Measurements from ENCODE around the gene LRFN4. TPM values are rescaled to one million over a fixed set of nuclear protein-coding genes. Genes with fewer than 3 reads are reported as not detected.

LRFN4 gene
- total RNA-seq, 1 donor from 2014 or later: 36.2 TPM

DNA sequence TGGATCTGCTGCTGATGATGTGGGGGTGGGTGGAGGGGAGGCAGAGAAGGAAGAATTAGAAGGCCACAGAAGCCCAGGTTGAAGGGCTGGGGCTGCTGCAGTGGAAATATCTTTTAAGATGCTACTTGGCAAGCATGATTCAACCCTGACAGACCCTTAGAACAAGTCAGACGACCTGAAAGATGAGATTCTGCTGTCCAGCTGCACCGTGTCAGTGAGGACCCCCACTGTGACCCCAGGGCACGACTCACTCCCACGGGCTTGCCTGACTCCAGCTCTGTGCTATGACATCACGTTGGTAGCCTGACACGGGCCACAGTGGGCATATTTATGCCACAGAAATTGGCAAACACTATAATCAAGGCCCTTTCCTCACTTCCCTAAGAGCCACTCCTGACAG, 36.0 kb downstream of the LRFN4 start:
- Mint-ChIP-seq H3K36me3 (ENCODE audit: low read depth) (no peaks in the 10 kb centered on the region), H3K9me3 (no peaks in the 10 kb centered on the region), H3K4me1 (peaks cover 30% of the 10 kb centered on the region), H3K4me3 (no peak overlapping the region), H3K27me3 (ENCODE audit: low read depth) (no peaks in the 10 kb centered on the region), H3K27ac (ENCODE audit: unreplicated experiment) (no peak overlapping the region)
- no peak for DNase-seq (ENCODE audit: low read depth, low spot score)
- TF ChIP-seq, protein P1, sequence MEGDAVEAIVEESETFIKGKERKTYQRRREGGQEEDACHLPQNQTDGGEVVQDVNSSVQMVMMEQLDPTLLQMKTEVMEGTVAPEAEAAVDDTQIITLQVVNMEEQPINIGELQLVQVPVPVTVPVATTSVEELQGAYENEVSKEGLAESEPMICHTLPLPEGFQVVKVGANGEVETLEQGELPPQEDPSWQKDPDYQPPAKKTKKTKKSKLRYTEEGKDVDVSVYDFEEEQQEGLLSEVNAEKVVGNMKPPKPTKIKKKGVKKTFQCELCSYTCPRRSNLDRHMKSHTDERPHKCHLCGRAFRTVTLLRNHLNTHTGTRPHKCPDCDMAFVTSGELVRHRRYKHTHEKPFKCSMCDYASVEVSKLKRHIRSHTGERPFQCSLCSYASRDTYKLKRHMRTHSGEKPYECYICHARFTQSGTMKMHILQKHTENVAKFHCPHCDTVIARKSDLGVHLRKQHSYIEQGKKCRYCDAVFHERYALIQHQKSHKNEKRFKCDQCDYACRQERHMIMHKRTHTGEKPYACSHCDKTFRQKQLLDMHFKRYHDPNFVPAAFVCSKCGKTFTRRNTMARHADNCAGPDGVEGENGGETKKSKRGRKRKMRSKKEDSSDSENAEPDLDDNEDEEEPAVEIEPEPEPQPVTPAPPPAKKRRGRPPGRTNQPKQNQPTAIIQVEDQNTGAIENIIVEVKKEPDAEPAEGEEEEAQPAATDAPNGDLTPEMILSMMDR (conservative IDR thresholded peaks at IDR 0.05): no peak

DNA sequence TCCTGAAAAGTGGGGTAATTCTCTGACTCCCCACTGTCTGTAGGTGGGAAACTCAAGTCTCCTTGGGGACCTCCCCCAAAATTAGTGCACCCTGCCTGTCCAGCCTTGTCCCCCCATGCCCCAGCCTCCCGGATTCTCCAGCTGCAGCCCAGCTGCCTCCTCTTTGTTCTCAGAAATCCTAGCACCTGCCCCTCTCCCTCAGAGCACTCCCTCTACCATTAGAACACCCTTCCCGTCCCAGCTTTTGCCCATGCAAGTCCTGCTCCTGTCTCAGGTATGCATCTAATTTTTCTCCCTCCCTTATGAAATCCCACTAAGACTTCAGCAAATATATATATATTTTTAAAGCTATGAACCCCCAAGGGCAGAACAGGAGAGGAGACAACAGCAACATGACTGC, 37.3 kb downstream of the LRFN4 start:
- peaks cover 30% of the 10 kb centered on the region for H3K4me1 Mint-ChIP-seq
- H3K36me3 Mint-ChIP-seq (ENCODE audit: low read depth): no peaks in the 10 kb centered on the region
- TF ChIP-seq, protein P1 (conservative IDR thresholded peaks at IDR 0.05): no peak
- no peaks in the 10 kb centered on the region for H3K27me3 Mint-ChIP-seq (ENCODE audit: low read depth)
- peak overlapping the region; percentile 75 for H3K27ac Mint-ChIP-seq (ENCODE audit: unreplicated experiment)
- no peaks in the 10 kb centered on the region for H3K9me3 Mint-ChIP-seq
- DNase-seq (ENCODE audit: low read depth, low spot score): no peak
- no peak overlapping the region for H3K4me3 Mint-ChIP-seq

DNA sequence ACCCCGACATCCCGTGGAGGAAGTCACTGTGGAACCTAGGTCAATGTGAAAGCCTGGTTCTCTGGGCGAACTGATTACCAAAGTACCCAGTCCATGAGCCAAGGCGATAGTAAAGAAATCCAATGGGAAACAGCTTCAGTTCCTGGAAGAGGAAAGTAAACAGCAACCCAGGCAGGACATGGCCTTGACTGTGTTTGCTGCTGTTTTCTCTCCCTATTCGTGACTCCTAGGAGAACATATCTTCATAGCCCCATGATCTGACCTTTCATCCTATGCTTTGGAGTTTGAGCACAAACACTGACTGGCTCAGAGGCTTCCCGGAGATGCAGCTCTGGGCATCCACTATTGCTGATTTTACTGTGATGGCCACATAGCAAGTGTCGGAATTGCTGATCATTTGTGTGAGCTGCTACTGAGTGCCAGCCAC, 45.1 kb downstream of the LRFN4 start:
- H3K4me3 Mint-ChIP-seq: no peak overlapping the region
- H3K27me3 Mint-ChIP-seq (ENCODE audit: low read depth): no peaks in the 10 kb centered on the region
- no peak overlapping the region for H3K27ac Mint-ChIP-seq (ENCODE audit: unreplicated experiment)
- no peaks in the 10 kb centered on the region for H3K9me3 Mint-ChIP-seq
- peaks cover 17% of the 10 kb centered on the region for H3K4me1 Mint-ChIP-seq
- no peak for DNase-seq (ENCODE audit: low read depth, low spot score)
- H3K36me3 Mint-ChIP-seq (ENCODE audit: low read depth): no peaks in the 10 kb centered on the region
- TF ChIP-seq, protein P1 (conservative IDR thresholded peaks at IDR 0.05): no peak

DNA sequence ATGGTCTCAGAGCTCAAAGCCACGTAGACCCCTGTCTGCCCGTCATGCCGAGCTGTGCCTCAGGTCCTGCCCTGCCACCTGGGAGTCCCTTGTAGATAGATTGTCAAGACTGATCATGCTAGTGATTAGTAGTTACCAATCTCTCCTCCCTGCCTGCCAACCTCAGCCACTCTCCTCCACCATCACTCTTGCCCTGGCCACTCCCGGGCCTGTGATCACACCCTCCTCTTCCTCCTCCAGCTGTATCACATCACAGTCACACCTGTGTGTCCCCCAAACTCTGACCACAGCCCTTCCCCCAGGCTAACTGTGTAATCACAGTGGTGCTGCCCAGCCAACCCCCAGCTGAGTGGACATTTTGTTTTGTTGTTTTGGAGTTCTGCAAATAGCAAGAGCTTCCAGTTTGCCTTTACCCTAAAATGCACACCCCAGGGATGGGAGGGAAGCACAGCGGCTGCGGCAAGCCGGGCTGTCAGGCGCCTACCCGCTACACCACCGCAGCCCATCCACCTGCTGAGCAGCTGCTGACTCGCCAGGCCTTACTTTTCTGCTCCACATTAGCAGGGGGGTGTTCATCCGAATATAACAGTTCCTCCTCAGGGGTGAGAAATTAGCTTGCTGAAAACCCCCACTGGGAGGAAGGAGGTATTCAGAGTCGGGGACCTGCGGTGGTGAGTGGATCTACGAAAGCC, 45.8 kb downstream of the LRFN4 start:
- no peaks in the 10 kb centered on the region for H3K27me3 Mint-ChIP-seq (ENCODE audit: low read depth)
- H3K4me1 Mint-ChIP-seq: peaks cover 22% of the 10 kb centered on the region

DNA sequence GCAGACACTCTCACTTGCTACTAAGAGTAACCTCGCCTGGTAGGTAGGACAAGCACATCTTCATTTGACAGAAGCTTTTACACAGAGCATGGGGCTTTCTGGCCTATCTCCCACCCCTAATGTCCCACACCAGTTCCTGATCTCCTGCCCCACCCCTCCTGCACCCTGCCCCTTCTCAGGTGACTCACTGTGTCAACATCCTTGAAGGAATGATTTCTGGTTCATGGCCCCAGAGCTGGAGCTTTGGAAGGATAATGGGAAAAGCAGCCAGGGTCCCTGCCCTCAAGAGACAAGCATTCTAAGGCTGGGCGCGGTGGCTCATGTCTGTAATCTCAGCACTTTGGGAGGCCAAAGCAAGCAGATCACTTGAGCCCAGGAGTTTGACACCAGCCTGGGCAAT, 47.2 kb downstream of the LRFN4 start:
- Mint-ChIP-seq H3K4me3 (no peak overlapping the region), H3K36me3 (ENCODE audit: low read depth) (no peaks in the 10 kb centered on the region), H3K9me3 (no peaks in the 10 kb centered on the region), H3K27me3 (ENCODE audit: low read depth) (no peaks in the 10 kb centered on the region), H3K4me1 (peaks cover 36% of the 10 kb centered on the region), H3K27ac (ENCODE audit: unreplicated experiment) (no peak overlapping the region)
- TF ChIP-seq, protein P1 (conservative IDR thresholded peaks at IDR 0.05): no peak
- DNase-seq (ENCODE audit: low read depth, low spot score): no peak

More for the DNA sequence above, 45.8 kb downstream of the LRFN4 start:
- Mint-ChIP-seq H3K9me3 (no peaks in the 10 kb centered on the region), H3K4me3 (no peak overlapping the region), H3K27ac (ENCODE audit: unreplicated experiment) (no peak overlapping the region), H3K36me3 (ENCODE audit: low read depth) (no peaks in the 10 kb centered on the region)
- no peak for DNase-seq (ENCODE audit: low read depth, low spot score)
- TF ChIP-seq, protein P1 (conservative IDR thresholded peaks at IDR 0.05): no peak

All from neural crest cell (in vitro differentiated cells).